OCI-LY7 (cell line): Measurements from ENCODE around the gene COL11A2. TPM values are rescaled to one million over a fixed set of nuclear protein-coding genes. Genes with fewer than 3 reads are reported as not detected.

ENCODE experiments used
- BruUV-seq: library from RNA; stranded (reverse); fragments of 400-500 nt; replicated peaks from 2 replicates; lab custom pipeline; 2021; lab: Mats Ljungman, UMichigan
- CTCF ChIA-PET: fragments of 300-600 bp; sonication (Branson Sonifier 250); formaldehyde crosslinking; loops from one replicate; lab custom pipeline; 2022; ENCODE audit warnings: antibody characterized with exemption; ENCODE audit not compliant: unreplicated experiment; lab: Charles Lee
- POLR2A ChIA-PET: fragments of 300-600 bp; sonication (Branson Sonifier 250); formaldehyde crosslinking; loops from one replicate; lab custom pipeline; 2022; ENCODE audit warnings: antibody characterized with exemption; lab: Charles Lee
- DNase-seq: peaks from one replicate; pipeline ENCODE4 v3.0.0-alpha.2; 2015; ENCODE audit warnings: low spot score
- H2AFZ ChIP-seq: fragments of 200-600 bp; sonication (generic), shearing (Covaris generic); 2 replicates; pipeline ENCODE4 v1.6.1; 2014; ENCODE audit warnings: mild to moderate bottlenecking, antibody characterized with exemption, low read length, moderate library complexity
- H3K27ac ChIP-seq: fragments of 200-600 bp; sonication (generic); 2 replicates; pipeline ENCODE4 v1.5.1; 2014; ENCODE audit warnings: mixed run types, low read depth, mild to moderate bottlenecking, moderate library complexity, low read length, inconsistent platforms; ENCODE audit not compliant: poor library complexity, severe bottlenecking
- H3K36me3 ChIP-seq: fragments of 200-600 bp; sonication (generic); 2 replicates; pipeline ENCODE4 v1.6.1; 2014; ENCODE audit warnings: mild to moderate bottlenecking, antibody characterized with exemption, low read length, moderate library complexity, mixed read lengths; ENCODE audit not compliant: insufficient read depth
- H3K4me1 ChIP-seq: fragments of 200-600 bp; sonication (generic); 2 replicates; pipeline ENCODE4 v1.5.1; 2014; ENCODE audit warnings: mild to moderate bottlenecking, low read length; ENCODE audit not compliant: insufficient read depth, poor library complexity, severe bottlenecking
- H3K4me2 ChIP-seq: fragments of 200-600 bp; sonication (generic); 2 replicates; pipeline ENCODE4 v1.6.1; 2014; ENCODE audit warnings: mild to moderate bottlenecking, low read length
- H3K4me3 ChIP-seq: fragments of 200-600 bp; sonication (generic); 2 replicates; pipeline ENCODE4 v1.5.1; 2014; ENCODE audit warnings: mild to moderate bottlenecking, low read depth, low read length; ENCODE audit not compliant: poor library complexity, severe bottlenecking
- H3K79me2 ChIP-seq: fragments of 200-600 bp; sonication (generic); 2 replicates; pipeline ENCODE4 v1.6.1; 2016; ENCODE audit warnings: low read depth, mild to moderate bottlenecking, low read length, moderate library complexity, mixed read lengths; ENCODE audit not compliant: insufficient read depth
- H3K9me2 ChIP-seq: fragments of 200-600 bp; sonication (generic); 2 replicates; pipeline ENCODE4 v1.6.1; 2016; ENCODE audit warnings: mild to moderate bottlenecking, low read length, mixed read lengths; ENCODE audit not compliant: insufficient read depth
- H3K9me3 ChIP-seq: fragments of 200-600 bp; sonication (generic); 2 replicates; pipeline ENCODE4 v1.6.1; 2014; ENCODE audit warnings: mild to moderate bottlenecking, mixed run types, low read length, mixed read lengths
- H4K20me1 ChIP-seq: fragments of 200-600 bp; sonication (generic); 2 replicates; pipeline ENCODE4 v1.6.1; 2014; ENCODE audit warnings: mild to moderate bottlenecking, antibody characterized with exemption, low read length, moderate library complexity, mixed read lengths; ENCODE audit not compliant: insufficient read depth
- CTCF ChIP-seq: fragments of 200-600 bp; sonication (generic); conservative IDR thresholded peaks from 2 replicates; pipeline ENCODE4 v1.5.1; 2014; ENCODE audit warnings: mild to moderate bottlenecking, antibody characterized with exemption, low read length, moderate library complexity, mixed read lengths
- EZH2phosphoT487 ChIP-seq: fragments of 200-600 bp; sonication (generic); IDR thresholded peaks from 2 replicates; pipeline ENCODE4 v1.6.1; 2018; ENCODE audit warnings: low read depth, borderline replicate concordance, mild to moderate bottlenecking, mixed run types, antibody characterized with exemption, low read length, moderate library complexity, mixed read lengths
- intact Hi-C: fragments of 100-400 bp; cut with micrococcal nuclease; formaldehyde crosslinking; loops from one replicate; pipeline ENCODE4 v1.10.0; 2022; ENCODE audit not compliant: unreplicated experiment
- total RNA-seq, 2 experiments: library from RNA; depleted of rRNA in 1 of 2; stranded (reverse); fragments of >200 nt in 1 of 2; shearing (Covaris generic) in 1 of 2; gene quantifications; 2 replicates each; pipeline ENCODE4 v1.2.3, GENCODE V29; 2014 to 2022

The COL11A2 gene
- total RNA-seq, 2 experiments from 2014 or later: 4.5 to 5.2 TPM

GRCh38 chr6:33205191-33206026, 13.1 kb upstream of the COL11A2 start:
- ChIA-PET CTCF (interaction anchor here (0.8 to 1.0 kb wide), 3 partner anchors 41 to 44 kb away, joined by 3 to 9 read pairs (median 3); no protein-coding TSS in a partner anchor), POLR2A (no interaction called here)
- Histone ChIP-seq H2AFZ (peak overlapping the region; percentile 61; the same call in 1 of the 2 replicates), H3K36me3 (peaks cover 29% of the 10 kb centered on the region), H3K4me1 (peaks cover 54% of the 10 kb centered on the region), H4K20me1 (no peaks in the 10 kb centered on the region), H3K79me2 (peaks cover 21% of the 10 kb centered on the region; the same call in 1 of the 2 replicates), H3K9me3 (no peaks in the 10 kb centered on the region), H3K27ac (peak overlapping the region; percentile 6), H3K9me2 (no peaks in the 10 kb centered on the region), H3K4me2 (peak overlapping the region; percentile 92), H3K4me3 (peak overlapping the region; percentile 78)
- TF ChIP-seq EZH2phosphoT487 (no peak), CTCF (peak; percentile 68)
- no TSS peak for BruUV-seq
- peak; percentile 54 for DNase-seq
- intact Hi-C loops: loop anchor here (1.0 to 10.0 kb wide), 2 partner anchors 43 to 209 kb away; partner anchors contain the start of genes CUTA and PHF1

GRCh38 chr6:33204415-33205190, 12.3 kb upstream of the COL11A2 start, which contains the start of gene HSD17B8:
HSD17B8 (plus strand) TSS chr6:33204655; CDS start chr6:33204669, 14 bp downstream.
- no peaks in the 10 kb centered on the region for H3K9me2 ChIP-seq
- intact Hi-C loops: loop anchor here (1.0 to 10.0 kb wide), 2 partner anchors 44 to 210 kb away; partner anchors contain the start of genes CUTA and PHF1
- ChIA-PET CTCF (interaction anchor here (0.6 to 1.0 kb wide), 6 partner anchors 42 to 859 kb away, joined by 3 to 12 read pairs (median 6); no protein-coding TSS in a partner anchor), POLR2A (interaction anchor here (0.6 kb wide), 1 partner anchor 184 kb away, joined by 3 read pairs; no protein-coding TSS in a partner anchor)
- DNase-seq: peak; percentile 95
- H4K20me1 ChIP-seq: no peaks in the 10 kb centered on the region
- no TSS peak for BruUV-seq
- TF ChIP-seq EZH2phosphoT487 (no peak), CTCF (no peak)
- peak within 1 kb of the TSS; percentile 78 for H3K4me3 ChIP-seq
- H3K4me2 ChIP-seq: peak within 1 kb of the TSS; percentile 92
- H3K36me3 ChIP-seq: peaks cover 24% of the 10 kb centered on the region
- H2AFZ ChIP-seq: peak within 1 kb of the TSS; percentile 61
- peak within 1 kb of the TSS; percentile 9 for H3K27ac ChIP-seq
- peaks cover 55% of the 10 kb centered on the region for H3K4me1 ChIP-seq
- no peaks in the 10 kb centered on the region for H3K9me3 ChIP-seq
- H3K79me2 ChIP-seq: peaks cover 25% of the 10 kb centered on the region; the same call in 1 of the 2 replicates
